ENCODE data around the gene PAN3.
"Not testable (repeated sequence)": the region's sequence is repeated elsewhere in the genome, so short reads cannot be mapped to it uniquely, and the experiment has no call there.

Gene PAN3

DNA sequence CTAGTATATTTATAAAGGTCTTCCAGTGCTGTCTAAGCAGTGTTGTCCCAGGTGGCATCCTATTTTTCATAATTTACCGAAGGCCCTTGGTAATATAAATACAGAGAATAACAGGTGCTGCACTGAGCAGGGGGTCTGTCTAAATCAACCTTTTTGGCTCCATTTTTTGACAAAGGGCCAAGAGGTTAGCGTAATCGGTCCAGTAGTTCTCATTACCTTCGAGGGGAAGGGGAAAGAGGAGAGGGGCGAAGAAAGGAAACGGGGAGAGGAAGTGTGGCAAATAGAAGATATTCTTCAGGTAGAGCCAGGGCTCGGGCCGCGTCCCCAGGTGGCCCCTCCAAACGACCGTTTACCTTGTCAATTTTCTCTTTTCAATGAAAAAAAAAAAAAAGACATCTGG, 749 bp upstream of the PAN3 start:
- peak; percentile 83 for DNase-seq

DNA sequence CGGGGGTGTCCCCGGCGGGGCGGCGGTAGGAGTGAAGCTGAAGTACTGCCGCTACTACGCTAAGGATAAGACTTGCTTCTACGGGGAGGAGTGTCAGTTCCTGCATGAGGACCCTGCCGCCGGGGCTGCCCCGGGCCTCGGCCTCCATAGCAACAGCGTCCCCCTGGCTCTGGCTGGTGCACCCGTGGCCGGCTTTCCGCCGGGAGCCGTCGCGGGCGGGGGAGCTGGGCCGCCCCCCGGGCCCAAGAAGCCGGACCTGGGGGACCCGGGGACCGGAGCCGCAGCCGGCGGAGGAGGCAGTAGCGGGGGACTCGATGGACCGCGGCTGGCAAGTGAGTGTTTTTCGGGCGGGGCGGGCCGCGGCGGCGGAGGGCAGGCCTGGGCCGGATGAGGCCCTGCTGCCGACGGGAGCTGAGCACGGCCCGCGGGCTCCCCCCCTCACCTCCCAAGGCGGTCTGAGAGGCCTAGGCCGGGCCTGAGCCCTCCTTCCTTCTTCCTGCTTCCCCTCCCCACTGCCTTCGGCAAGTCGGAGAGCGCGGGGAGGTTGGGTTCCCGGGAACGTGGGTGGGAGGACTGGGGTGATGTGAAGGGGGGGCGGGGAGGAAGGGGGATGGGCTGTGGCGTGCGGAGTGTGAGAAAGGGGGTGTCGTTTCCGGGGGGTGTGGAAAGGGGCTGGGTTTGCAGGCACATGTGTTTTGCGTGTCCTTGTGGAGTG, 568 bp downstream of the PAN3 start:
- peak; percentile 72 for DNase-seq

DNA sequence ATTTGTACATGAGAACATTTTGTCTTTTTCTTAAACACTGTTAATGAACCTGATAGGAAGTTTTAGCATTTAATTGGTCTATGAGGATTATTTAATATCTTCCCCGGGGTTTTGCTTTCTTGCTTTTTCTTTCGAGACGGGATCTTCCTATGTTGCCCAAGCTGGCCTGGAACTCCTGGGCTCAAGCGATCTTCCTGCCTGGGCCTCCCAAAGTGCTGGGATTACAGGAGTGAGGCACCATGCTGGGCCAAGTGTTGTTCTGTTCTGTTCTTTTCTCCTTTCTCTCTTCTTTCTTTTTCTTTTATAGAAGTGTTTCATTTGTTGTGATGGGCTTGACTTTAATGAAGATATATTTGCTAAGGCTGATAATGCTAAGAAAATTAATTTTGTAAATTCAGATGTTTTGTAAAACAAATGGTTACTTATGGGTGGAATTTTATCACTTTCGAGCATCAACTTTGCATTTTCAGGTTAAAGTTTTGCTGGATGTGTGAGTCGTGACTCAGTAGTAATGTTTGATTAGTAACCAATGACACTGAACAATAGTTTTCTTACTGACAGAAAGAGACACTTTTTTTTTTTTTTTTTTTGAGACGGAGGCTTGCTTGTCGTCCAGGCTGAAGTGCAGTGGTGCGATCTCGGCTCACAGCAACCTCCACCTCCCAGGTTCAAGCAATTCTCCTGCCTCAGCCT, 2.2 kb downstream of the PAN3 start:
- no peak for DNase-seq

DNA sequence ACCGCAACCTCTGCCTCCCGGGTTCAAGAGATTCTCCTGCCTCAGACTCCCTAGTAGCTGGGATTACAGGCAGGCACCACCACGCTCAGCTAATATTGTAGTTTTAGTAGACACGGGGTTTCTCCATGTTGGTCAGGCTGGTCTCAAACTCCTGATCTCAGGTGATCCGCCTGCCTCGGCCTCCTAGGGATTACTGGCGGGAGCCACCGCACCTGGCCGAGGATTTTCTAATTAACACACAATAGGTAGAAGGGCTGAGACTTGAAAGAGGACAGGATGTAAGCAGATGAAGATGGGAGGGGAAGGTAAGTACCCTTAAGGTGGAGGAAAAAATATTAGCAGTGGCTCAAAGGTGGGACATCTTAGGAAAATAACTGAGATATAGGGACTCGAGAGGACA, 3.2 kb downstream of the PAN3 start:
- DNase-seq = not testable (repeated sequence)

DNA sequence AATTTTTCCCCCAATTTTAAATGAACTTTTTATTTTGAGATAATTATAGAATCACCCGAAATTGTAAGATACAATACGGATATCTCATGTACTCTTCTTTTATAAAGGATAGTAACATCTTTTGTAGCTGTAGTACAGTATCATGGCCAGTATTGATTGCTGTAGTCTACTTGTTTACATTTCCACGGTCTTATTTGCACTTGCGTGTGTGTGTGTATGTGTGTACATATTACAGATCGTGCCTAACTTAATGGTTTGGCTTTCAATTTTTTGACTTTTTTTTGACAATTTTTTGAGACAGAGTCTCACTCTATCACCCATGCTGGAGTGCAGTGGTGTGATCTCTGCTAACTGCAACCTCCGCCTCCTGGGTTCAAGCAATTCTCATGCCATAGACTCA, 6.7 kb downstream of the PAN3 start:
- no peak for DNase-seq

DNA sequence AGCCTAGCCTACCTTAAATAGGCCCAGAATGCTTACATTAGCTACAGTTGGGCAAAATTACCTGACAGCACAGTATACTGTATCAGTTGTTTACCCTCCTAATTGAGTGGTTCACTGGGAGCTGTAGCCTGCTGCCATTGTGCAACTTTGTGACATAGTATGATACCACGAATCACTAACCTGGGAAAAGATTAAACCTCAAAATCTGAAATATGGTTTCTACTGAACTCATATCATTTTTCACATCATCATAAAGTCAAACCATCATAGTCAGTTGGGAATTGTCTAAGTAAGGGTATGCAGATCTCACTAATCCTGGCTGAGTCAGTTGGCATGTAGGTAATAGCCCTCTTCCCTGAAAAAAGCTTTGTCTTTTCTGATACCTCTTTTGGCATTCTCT, 9.2 kb downstream of the PAN3 start:
- DNase-seq = no peak

DNA sequence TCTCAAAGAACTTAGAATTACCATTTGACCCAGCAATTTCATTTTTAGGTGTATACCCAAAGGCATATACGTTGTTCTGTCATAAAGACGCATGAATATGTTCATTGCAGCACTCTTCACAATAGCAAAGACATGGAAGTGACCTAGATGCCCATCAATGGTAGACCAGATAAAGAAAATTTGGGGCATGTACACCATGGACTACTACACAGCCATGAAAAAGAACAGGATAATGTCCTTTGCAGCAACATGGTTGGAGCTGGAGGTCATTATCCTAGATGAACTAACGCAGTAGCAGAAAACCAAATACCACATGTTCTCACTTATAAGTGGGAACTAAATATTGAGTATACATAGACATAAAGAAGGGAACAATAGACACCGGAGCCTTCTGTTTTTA, 20.7 kb downstream of the PAN3 start:
- no peak for DNase-seq

DNA sequence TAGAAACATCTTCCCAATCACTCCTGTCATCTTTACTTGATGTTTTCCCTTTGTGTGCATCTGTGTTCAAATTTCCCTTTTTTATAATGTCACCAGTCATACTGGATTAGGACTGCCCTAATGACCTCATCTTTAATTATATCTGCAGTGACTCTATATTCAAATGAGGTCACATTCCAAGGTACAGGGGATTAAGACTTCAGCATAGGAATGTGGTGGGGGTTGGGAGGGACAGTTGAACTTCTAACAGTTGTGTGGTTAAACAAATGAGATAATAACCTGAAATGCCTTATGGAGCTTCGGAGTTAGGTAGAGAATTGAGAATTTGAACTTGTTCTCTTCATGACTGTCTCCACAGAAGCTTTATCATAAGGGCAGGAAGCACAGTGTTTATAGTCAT, 23.0 kb downstream of the PAN3 start:
- DNase-seq = no peak

DNA sequence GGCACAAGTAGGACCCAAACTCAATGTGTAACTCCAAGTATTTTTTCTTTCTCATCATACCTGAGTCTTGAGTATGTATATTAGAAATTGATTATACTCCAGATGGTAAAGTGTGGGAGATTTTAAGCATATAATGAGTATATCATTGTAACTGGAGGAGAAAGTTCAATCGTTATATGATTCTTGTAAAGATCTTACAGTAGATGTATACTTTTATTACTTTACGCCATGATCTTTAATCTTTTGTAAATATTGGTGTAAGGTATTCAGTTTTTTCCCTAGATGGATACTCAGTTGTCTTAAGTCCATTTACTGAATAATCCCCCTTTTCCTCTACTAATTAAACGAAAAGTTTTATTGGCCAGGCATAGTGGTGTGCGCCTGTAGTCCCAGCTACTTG, 25.2 kb downstream of the PAN3 start:
- no peak for DNase-seq

DNA sequence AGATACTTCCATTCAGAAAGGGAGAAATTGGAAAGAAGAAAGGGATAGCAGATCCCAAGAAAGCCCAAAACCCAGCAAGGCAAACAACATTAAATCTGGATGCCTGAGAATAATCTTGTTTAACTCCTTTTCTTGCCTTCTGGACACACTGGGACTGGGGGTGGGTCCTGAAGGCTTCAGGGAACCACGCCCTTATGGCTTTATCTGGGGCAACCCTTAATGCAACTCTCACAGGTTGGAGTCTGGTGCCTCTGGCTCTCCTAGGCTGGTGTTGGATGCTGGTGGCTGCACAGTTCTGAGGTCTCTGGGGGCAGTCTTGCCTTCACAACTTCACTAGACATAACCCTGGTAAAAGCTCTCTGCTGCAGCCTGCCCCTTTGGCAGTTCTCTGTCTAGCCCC, 27.9 kb downstream of the PAN3 start:
- no peak for DNase-seq

DNA sequence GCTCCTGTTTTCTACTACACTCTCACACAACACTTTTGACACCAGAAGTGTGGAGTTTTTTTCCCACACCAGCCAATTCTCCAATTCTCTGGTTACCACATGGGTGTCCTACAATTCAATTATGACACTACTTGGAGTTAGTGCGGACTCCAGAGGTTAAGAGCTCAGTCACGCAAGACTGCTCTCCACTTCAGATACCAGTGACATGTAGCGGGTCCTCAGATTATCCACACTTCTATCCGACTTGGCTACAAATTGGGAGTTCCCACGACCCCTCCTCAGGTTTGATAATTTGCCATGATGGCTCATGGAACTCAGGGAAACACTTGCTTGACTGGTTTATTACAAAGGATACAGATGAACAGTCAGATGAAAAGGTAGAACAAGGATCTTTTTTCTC, 32.9 kb downstream of the PAN3 start:
- no peak for DNase-seq

DNA sequence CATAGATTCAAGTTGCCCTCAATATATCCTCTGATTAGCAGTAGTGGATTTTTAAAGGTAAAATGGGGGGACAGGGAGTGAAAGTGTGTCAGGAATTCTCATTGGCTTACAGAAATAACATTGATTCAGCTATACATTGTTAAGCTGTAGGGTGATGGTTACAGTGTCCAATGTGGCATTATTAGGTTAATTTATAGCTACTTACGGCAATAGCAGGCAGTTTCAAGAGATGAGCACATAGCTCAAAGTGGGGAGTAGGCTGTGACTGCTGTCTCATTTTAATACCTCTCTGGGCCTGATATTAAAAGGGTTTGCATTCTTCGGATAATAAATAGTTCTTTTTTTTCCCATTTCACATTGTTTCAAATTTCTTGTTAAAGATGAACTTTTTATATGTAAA, 34.6 kb downstream of the PAN3 start:
- no peak for DNase-seq

DNA sequence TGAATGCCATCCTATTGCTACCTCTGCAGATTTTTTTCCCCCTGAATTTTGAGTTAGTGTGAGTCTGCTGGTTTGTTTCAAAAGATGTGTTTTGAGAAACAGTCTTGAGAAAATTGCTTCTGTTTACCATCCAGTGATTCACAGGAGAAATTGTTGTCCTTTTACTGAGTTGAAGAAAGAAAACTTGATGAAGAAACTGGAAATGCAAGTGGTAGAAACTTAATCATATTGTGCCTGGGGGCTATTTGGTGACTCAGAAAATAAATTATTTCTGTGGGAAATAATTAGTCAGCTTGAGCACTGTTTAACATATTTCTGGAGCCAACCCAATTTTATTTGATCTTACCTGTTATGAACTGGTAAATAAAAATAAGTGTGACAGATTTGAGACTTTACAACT, 35.4 kb downstream of the PAN3 start:
- no peak for DNase-seq

DNA sequence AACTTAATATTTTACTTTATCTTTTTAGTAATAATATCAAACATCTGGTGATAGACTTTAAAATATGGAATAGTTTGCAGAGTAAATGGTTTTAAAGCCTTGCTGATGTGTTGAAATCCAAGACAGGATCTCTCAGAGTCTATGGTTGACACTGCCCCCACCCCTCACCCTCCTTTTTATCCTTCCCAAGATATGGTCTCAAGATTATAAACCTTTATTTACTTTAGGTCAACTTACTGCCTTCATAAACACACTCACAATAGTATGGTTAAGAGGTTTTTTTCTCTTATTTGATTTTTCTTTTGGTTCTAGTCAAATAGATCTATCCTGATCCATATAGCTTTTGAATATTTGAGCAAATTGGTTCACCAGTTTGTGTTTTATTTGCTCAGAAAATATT, 39.0 kb downstream of the PAN3 start:
- no peak for DNase-seq

DNA sequence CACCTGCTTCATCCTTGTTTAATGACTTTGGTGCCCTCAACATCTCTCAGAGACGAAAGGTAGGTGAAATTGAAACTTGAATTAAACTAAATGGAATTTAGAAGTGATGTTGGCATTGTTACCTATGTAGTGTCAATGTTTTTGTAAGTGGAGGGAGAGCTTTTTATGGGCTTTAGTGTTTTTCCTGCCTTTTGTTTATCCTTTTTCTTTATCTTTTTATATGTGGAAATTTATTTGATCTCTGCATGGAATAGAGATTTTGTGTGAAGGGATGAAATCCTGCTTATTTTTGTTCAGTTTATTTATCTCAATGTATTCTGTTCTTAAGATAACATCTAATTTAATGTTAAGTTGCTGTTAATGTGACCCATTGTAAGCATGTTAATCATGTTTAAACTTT, 39.5 kb downstream of the PAN3 start:
- DNase-seq = no peak

DNA sequence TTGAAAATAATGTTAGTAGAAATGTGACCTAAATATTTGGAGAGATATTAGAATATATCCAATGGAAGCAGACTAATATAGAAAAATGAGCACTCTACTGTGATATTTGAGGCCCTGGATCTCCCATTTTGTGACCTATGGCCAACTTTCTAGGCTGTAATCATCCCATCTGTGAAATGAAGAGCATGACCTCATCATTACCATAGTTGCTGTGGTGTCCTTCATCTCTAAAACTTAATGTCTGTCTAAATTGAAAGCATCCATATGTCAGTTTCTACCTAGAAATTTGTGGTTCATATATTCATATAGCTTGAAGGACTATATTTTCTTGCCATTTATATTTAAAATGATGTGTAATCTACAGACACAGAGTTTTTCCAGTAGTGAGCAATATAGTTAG, 41.6 kb downstream of the PAN3 start:
- no peak for DNase-seq

DNA sequence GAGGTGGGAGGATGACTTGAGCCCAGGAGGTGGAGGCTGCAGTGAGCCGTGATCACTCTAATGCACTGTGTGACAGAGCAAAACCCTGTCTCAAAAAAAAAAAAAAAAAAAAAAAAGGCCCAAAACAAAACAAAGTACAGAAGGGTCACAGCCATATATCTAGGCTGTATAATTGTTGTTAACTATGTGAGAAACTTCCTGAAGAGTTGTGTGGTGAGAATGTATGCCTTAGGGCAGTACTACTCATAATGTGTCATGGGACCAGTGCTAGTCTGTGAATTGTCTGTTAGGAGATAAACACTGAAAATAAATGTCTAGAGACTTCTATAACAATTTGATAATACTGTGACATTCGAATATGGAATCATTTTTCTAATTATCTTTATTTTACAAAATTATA, 43.1 kb downstream of the PAN3 start:
- no peak for DNase-seq

DNA sequence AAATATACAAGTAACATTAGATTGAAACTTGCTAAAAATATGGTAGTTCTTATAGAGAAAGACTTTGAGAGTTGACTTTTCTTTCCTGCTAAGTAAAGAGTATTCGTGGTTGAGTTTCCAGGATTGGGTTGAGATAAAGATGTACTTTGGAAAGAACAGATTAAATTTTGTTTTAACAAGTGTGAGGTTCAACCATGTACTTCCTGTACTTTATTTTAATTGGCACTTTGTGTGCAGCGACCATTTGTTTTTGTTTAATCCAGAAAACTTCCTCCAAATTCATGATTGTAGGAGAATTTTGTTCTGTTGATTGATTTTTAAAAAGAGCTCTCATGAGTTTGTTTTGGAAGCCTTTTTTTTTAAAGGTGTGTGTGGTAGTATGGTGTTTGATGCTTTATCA, 46.9 kb downstream of the PAN3 start:
- DNase-seq = no peak

DNA sequence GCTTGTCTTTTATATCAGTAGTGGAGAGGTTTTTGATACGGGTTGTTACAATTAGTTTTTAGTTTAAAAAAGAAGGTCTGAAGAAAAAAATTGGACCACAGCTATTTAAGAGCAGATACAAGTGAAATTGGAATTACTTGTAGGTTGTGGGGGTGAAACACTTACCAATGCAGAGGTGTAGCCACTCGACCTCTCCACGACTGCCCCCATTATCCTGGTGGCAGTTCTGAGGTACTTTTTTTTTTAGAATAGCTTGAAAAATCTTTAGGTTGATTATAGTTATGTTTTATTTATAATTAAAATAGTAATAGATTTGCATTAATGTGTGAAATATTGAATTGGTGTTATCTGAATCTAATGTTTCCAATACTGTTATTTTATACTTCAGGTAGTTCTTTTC, 60.7 kb downstream of the PAN3 start:
- no peak for DNase-seq

DNA sequence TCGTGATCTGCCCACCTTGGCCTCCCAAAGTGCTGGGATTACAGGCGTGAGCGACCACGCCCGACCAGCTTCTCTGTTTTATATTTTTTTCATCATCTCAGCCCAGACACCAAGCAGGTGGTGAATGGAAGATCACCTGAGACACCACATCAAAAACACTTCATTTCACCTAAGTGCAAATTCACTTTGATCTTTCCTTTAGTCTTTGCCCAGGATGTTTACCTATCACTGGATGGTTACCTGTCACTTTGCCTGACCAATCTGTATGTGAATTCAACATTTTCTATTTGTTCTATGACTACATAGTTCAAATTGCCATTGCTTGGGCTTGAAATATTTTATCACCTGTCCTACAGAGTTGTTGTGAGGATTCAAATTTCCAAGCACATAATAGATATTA, 65.7 kb downstream of the PAN3 start:
- DNase-seq = peak; percentile 86

DNA sequence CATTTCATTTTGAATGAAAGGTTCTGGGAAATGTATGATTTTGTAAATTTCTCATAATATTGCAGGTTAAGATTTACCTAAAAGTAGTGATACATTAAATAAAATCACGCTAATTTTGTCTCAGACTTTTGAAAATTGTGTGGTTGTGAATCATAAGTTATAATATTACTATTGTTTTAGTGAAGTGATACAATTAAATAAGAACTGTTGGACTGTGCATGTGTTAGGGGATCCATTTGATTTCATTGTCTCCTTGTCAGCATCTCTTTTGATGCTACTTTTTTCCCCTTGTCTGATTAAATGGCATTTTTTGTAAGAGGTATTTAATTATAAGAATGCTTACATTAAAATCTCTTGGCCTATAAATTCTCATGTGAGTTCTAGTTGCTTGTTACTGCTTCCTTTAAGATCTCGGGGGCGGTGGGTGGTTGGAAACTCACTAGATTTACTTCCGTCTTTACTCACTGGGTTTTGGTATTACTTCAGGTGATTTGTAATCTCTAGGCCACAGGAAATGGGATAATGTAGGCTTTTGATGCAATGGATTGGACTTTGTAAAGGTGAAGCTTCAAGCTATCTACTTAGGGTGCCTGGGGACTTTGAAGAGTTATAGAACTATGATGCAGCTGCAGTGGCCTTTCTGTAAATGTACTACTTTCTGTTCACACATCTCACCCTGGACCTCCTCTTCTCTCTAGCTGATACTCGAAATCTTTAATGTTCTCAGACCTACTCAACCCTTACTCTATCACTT, 66.5 kb downstream of the PAN3 start:
- no peak for DNase-seq

DNA sequence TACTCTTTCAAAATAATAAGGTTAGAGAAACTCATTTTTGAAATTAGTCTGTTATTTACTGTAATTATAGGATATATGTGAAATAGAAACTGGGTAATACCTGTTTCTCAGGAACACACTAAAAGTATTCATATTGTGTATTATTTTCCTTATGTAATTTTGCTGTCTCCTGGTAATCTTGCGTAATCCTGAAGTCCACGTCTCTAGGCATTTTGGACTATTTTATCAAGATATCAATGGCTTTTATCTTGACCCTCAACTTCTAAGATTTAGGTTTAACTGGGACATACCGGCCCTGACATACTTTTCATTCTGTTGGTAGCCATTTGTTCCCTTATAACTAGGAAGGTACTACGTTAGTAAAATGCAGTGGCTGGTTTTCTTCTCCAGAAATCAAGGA, 80.3 kb downstream of the PAN3 start:
- no peak for DNase-seq

DNA sequence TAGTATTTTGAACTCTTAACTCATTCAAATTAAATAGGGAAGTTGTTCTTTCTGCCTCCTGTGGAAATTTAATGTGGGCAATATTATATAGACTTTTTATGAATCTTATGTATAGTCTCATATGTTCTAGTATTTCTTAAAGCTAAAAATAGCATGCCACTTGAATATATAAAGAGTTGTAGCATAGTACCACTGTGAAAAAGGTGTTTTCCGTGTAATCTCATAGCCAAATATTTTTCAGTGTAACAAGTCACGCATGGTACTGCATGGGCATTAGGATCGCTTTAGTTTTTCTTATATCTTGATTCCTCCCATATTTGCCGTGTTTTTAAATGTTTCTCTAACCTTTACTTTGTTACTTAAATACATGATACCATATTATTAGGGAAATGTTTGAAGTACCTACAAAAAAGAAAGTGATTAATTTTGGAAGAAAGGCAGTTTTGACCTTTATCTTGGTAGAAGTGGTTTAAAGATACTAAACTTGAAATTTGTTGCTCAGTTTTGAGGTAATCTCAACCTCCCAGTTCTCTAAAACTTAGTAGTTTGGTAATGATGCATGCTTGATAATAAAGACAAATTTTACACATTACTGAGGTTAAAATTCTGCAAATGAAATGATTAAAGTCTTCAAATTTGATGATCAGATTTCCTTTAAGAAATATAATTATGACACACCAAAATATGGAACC, 81.2 kb downstream of the PAN3 start:
- no peak for DNase-seq

DNA sequence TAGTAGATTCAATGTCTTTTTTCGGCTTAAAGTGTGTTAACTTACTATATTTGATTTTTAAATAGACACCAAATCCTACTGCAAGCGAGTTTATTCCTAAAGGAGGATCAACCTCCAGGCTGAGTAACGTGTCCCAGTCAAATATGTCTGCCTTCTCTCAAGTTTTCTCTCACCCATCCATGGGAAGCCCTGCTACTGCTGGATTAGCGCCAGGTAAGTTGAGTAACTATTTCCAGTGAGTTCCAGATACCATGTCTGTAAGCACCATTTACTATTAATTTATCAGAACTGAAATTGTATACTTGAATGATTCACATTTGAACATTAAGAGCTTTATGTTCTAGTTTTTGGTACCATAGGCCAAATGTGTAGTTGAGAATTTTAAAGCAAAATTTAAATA, 81.8 kb downstream of the PAN3 start:
- DNase-seq = no peak

Measured in NCI-H748 treated with DMSO at 0.1 percent for 48 hours (cell line).